Duodenal mucosa (tissue), 2 donors: ENCODE results near the gene ITSN2.

ENCODE experiments used
- H3K27ac ChIP-seq: one replicate; pipeline ENCODE4 v1.7.0; 2013; ENCODE audit warnings: low read depth, low read length
- H3K27me3 ChIP-seq, 2 donors: one replicate each; pipeline ENCODE4 v1.7.0; 2013; ENCODE audit warnings: low read length in 2 of 2, control low read depth in 1 of 2; ENCODE audit not compliant: insufficient read depth in 2 of 2, control insufficient read depth in 1 of 2
- H3K36me3 ChIP-seq, 2 donors: one replicate each; pipeline ENCODE4 v1.7.0; 2013; ENCODE audit warnings: low read length in 2 of 2, control low read depth in 1 of 2; ENCODE audit not compliant: insufficient read depth in 2 of 2, control insufficient read depth in 1 of 2
- H3K4me1 ChIP-seq, 2 donors: one replicate each; pipeline ENCODE4 v1.7.0; 2013; ENCODE audit warnings: low read length in 2 of 2, control low read depth in 1 of 2; ENCODE audit not compliant: insufficient read depth in 2 of 2, control insufficient read depth in 1 of 2
- H3K4me3 ChIP-seq, 2 donors: one replicate each; pipeline ENCODE4 v1.7.0; 2013; ENCODE audit warnings: low read length in 2 of 2, low read depth in 1 of 2
- H3K9ac ChIP-seq, 2 donors: one replicate each; pipeline ENCODE4 v1.7.0; 2013; ENCODE audit warnings: low read length in 2 of 2, low read depth in 1 of 2
- H3K9me3 ChIP-seq, 2 donors: one replicate each; pipeline ENCODE4 v1.7.0; 2013; ENCODE audit warnings: low read length in 2 of 2, control low read depth in 1 of 2; ENCODE audit not compliant: control insufficient read depth in 1 of 2

ITSN2 gene

GRCh38 chr2:24209389-24210105 lies 150.8 kb downstream of the ITSN2 start:
- H3K27me3 ChIP-seq, result no peaks in the 10 kb centered on the region
- no peaks in the 10 kb centered on the region for H3K9me3 ChIP-seq
- no peak overlapping the region for H3K9ac ChIP-seq
- no peaks in the 10 kb centered on the region for H3K4me1 ChIP-seq
- peaks cover 18 to 76% of the 10 kb centered on the region in 2 donors for H3K36me3 ChIP-seq
- H3K4me3 ChIP-seq, result no peak overlapping the region
- H3K27ac ChIP-seq, result no peak overlapping the region

DNA sequence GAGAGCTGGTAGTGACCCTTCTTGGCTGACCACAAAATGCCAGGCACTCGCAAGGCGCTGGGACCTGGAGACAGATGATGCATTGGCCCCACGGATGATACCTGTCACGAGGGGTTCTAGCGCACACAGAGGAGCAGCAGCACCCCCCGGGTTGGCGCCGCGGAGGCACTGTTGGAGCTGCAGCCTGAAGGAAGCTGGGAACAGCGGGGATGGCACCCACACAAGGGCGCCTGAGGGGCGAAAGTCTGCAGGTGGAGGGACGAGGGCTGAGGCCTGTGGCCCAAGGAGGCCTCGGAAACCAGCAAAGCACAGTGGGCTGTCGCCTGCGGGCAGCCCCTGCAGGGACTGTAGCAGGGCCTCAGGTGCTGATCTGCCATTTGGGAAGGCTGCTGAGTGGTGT lies 151.8 kb downstream of the ITSN2 start:
- Histone ChIP-seq H3K9ac (no peak overlapping the region), H3K4me3 (no peak overlapping the region), H3K4me1 (no peaks in the 10 kb centered on the region), H3K27ac (no peak overlapping the region), H3K36me3 (peaks cover 26 to 87% of the 10 kb centered on the region in 2 donors), H3K27me3 (no peaks in the 10 kb centered on the region), H3K9me3 (no peaks in the 10 kb centered on the region)

DNA sequence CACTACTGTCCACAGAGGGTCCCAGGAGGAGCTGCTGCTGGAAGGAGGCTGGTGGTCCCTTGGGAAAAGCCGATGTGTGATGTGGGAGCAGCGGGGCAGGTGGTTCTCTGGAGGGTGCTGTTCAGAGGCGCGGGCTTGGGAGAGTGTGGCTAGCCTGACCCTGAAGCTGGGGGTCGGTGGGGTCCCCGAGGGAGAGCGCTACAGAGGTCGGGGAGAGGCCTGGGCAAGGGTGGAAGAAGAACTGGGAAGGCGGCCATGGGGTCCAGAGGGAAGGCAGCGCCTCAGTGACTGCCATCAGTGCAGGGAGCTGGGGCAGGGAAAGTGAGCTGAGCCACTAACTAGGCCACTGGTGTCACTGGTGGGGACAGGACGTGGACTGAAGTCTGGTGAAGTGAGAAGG lies 153.0 kb downstream of the ITSN2 start:
- no peaks in the 10 kb centered on the region for H3K27me3 ChIP-seq
- H3K4me3 ChIP-seq, result no peak overlapping the region
- no peaks in the 10 kb centered on the region for H3K9me3 ChIP-seq
- H3K27ac ChIP-seq, result no peak overlapping the region
- H3K9ac ChIP-seq, result no peak overlapping the region
- peaks cover 27 to 84% of the 10 kb centered on the region in 2 donors for H3K36me3 ChIP-seq
- H3K4me1 ChIP-seq, result no peaks in the 10 kb centered on the region

- peaks cover 27 to 78% of the 10 kb centered on the region in 2 donors for H3K36me3 ChIP-seq
- H3K9me3 ChIP-seq, result no peaks in the 10 kb centered on the region
- no peak overlapping the region for H3K27ac ChIP-seq
- no peak overlapping the region for H3K9ac ChIP-seq
- no peaks in the 10 kb centered on the region for H3K4me1 ChIP-seq
- no peak overlapping the region for H3K4me3 ChIP-seq
- H3K27me3 ChIP-seq, result no peaks in the 10 kb centered on the region
These were observed 153.6 kb downstream of the ITSN2 start for GRCh38 chr2:24206714-24207113.

- no peak overlapping the region for H3K27ac ChIP-seq
- no peaks in the 10 kb centered on the region for H3K9me3 ChIP-seq
- H3K27me3 ChIP-seq, result no peaks in the 10 kb centered on the region
- peaks cover 27 to 77% of the 10 kb centered on the region in 2 donors for H3K36me3 ChIP-seq
- no peak overlapping the region for H3K4me3 ChIP-seq
- H3K4me1 ChIP-seq, result no peaks in the 10 kb centered on the region
- no peak overlapping the region for H3K9ac ChIP-seq
These were observed 154.1 kb downstream of the ITSN2 start for GRCh38 chr2:24206242-24206641.

- Histone ChIP-seq H3K4me3 (no peak overlapping the region), H3K36me3 (peaks cover 25 to 70% of the 10 kb centered on the region in 2 donors), H3K4me1 (no peaks in the 10 kb centered on the region), H3K27ac (no peak overlapping the region), H3K9ac (no peak overlapping the region), H3K9me3 (no peaks in the 10 kb centered on the region), H3K27me3 (no peaks in the 10 kb centered on the region)
These were observed 155.2 kb downstream of the ITSN2 start for GRCh38 chr2:24205131-24205530.

DNA sequence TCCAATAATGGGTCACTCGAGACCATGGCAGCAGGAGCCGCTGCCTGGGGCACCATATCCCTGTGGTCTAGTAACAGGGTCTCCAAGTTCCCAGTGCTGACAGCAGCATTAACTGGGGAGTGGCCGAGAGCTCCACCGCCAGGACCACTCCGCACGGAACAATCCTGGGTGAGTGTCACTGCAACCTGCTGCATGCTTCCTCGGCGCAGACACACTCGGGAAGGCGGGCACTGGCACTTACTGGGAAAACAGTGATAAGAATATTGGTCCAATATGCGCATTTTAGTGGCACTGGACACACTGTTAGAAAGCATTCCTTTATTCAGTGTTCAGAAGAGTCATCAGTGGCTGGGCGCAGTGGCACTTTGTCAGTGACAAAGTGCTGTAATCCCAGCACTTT lies 155.8 kb downstream of the ITSN2 start:
- peaks cover 22 to 63% of the 10 kb centered on the region in 2 donors for H3K36me3 ChIP-seq
- no peaks in the 10 kb centered on the region for H3K9me3 ChIP-seq
- H3K9ac ChIP-seq, result no peak overlapping the region
- H3K4me1 ChIP-seq, result no peaks in the 10 kb centered on the region
- no peak overlapping the region for H3K27ac ChIP-seq
- no peak overlapping the region for H3K4me3 ChIP-seq
- no peaks in the 10 kb centered on the region for H3K27me3 ChIP-seq

- no peaks in the 10 kb centered on the region for H3K27me3 ChIP-seq
- no peak overlapping the region for H3K9ac ChIP-seq
- no peak overlapping the region for H3K27ac ChIP-seq
- H3K36me3 ChIP-seq, result peaks cover 16 to 56% of the 10 kb centered on the region in 2 donors
- no peaks in the 10 kb centered on the region for H3K4me1 ChIP-seq
- H3K4me3 ChIP-seq, result no peak overlapping the region
- no peaks in the 10 kb centered on the region for H3K9me3 ChIP-seq
These were observed 156.6 kb downstream of the ITSN2 start for GRCh38 chr2:24203787-24204150.

GRCh38 chr2:24203029-24203786 lies 157.1 kb downstream of the ITSN2 start:
- Histone ChIP-seq H3K27me3 (no peaks in the 10 kb centered on the region), H3K9ac (no peak overlapping the region), H3K9me3 (no peaks in the 10 kb centered on the region), H3K4me1 (no peaks in the 10 kb centered on the region), H3K27ac (no peak overlapping the region), H3K4me3 (no peak overlapping the region), H3K36me3 (peaks cover 16 to 50% of the 10 kb centered on the region in 2 donors)

DNA sequence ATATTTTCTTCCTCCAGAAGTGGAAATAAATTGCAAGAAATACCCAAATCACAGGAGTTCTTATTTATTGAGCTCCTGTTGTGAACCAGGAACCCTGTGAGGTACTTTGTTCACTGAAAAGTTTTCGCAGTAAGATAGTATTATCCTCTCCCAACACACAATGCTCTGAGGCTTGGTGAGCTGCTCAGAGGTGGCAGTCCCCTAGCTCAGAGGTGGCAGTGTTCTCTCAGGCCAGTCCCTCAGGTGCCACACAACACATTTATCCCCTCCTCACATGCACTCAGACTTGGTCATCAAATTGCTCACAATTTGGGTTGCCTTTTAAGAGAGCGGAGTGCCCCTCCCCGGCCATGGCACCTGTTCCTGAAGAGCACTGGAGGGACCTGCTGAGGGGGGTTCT lies 159.5 kb downstream of the ITSN2 start:
- Histone ChIP-seq H3K27ac (no peak overlapping the region), H3K4me3 (no peak overlapping the region), H3K36me3 (peaks cover 14 to 34% of the 10 kb centered on the region in 2 donors), H3K9me3 (no peaks in the 10 kb centered on the region), H3K27me3 (no peaks in the 10 kb centered on the region), H3K4me1 (no peaks in the 10 kb centered on the region), H3K9ac (no peak overlapping the region)
